ENCODE data around the gene CBLL1.

The CBLL1 gene, protein sequence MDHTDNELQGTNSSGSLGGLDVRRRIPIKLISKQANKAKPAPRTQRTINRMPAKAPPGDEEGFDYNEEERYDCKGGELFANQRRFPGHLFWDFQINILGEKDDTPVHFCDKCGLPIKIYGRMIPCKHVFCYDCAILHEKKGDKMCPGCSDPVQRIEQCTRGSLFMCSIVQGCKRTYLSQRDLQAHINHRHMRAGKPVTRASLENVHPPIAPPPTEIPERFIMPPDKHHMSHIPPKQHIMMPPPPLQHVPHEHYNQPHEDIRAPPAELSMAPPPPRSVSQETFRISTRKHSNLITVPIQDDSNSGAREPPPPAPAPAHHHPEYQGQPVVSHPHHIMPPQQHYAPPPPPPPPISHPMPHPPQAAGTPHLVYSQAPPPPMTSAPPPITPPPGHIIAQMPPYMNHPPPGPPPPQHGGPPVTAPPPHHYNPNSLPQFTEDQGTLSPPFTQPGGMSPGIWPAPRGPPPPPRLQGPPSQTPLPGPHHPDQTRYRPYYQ

DNA sequence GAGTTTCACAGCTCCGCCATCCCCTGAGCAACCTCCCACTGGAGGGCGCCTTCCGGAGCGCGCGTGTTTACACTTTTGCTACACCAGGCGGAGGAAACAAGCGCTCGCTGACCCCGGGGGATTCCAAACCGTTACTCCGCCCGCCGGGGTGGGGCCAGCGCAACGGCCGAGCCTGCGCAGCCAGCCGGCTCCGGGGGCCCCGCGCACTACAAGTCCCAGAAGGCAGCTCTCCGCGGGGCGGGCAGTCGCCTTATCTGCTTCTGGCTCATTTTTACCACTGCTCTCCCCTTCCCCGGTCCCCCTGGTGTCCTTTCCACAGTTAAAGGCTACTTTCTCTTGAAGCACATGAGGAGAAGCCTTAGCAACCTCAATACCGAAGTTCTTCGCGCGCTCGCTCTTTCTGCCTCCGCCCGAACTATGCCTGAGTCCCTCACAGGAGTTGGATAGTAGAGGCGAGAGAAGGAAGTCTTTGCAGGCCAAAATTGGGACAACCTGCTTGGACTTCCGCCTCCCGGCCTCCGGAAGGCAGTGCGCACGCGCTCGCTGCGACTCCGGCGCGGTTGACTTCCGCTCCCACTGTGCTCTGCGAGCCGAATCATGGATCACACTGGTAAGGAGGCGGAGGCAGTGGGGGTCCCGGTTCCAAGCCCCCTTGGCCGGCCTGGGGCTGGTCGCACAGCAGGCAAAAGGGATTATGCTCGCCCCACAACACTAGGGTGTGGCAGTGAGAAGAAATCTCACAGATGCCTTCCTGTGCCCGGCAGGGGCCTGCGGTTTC is at the start of gene CBLL1:
Gene CBLL1, plus strand, starts transcription at position 576 of the 778 bp plus-strand sequence. Its CDS starts 22 bp downstream, at position 598.
- DNase-seq = peak; percentile 97
- Histone ChIP-seq H3K4me3 (ENCODE audit: low read depth, low read length) (peak within 1 kb of the TSS; percentile 69), H3K9me3 (ENCODE audit: severe bottlenecking) (no peaks in the 10 kb centered on the region), H3K27ac (peak within 1 kb of the TSS; percentile 98), H3K27me3 (ENCODE audit: insufficient read depth, low read depth, severe bottlenecking) (no peaks in the 10 kb centered on the region), H3K36me3 (peaks cover 3% of the 10 kb centered on the region)
- TF ChIP-seq, protein P1, sequence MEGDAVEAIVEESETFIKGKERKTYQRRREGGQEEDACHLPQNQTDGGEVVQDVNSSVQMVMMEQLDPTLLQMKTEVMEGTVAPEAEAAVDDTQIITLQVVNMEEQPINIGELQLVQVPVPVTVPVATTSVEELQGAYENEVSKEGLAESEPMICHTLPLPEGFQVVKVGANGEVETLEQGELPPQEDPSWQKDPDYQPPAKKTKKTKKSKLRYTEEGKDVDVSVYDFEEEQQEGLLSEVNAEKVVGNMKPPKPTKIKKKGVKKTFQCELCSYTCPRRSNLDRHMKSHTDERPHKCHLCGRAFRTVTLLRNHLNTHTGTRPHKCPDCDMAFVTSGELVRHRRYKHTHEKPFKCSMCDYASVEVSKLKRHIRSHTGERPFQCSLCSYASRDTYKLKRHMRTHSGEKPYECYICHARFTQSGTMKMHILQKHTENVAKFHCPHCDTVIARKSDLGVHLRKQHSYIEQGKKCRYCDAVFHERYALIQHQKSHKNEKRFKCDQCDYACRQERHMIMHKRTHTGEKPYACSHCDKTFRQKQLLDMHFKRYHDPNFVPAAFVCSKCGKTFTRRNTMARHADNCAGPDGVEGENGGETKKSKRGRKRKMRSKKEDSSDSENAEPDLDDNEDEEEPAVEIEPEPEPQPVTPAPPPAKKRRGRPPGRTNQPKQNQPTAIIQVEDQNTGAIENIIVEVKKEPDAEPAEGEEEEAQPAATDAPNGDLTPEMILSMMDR (IDR thresholded peaks at IDR 0.05; ENCODE audit: low read depth, low read length) = peak; percentile 81

DNA sequence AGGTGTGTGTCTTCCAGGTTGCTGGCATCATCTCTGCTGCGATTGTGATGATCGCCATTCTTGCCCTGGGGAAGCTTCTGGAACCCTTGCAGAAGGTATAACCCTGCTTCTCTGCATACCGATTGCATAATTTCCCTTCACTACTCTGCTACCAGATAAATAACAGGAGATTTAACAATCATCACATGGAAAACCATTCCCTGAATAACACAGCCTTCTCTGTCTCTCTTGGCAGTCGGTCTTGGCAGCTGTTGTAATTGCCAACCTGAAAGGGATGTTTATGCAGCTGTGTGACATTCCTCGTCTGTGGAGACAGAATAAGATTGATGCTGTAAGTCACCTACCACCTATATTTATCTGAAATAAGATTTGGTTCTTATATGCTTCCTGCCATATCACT is 49.6 kb upstream of the CBLL1 start:
- no peak overlapping the region for H3K27ac ChIP-seq
- no peaks in the 10 kb centered on the region for H3K36me3 ChIP-seq
- TF ChIP-seq, protein P1 (IDR thresholded peaks at IDR 0.05; ENCODE audit: low read depth, low read length) = no peak
- no peaks in the 10 kb centered on the region for H3K9me3 ChIP-seq (ENCODE audit: severe bottlenecking)
- no peak overlapping the region for H3K4me3 ChIP-seq (ENCODE audit: low read depth, low read length)
- no peak for DNase-seq
- no peaks in the 10 kb centered on the region for H3K27me3 ChIP-seq (ENCODE audit: insufficient read depth, low read depth, severe bottlenecking)

DNA sequence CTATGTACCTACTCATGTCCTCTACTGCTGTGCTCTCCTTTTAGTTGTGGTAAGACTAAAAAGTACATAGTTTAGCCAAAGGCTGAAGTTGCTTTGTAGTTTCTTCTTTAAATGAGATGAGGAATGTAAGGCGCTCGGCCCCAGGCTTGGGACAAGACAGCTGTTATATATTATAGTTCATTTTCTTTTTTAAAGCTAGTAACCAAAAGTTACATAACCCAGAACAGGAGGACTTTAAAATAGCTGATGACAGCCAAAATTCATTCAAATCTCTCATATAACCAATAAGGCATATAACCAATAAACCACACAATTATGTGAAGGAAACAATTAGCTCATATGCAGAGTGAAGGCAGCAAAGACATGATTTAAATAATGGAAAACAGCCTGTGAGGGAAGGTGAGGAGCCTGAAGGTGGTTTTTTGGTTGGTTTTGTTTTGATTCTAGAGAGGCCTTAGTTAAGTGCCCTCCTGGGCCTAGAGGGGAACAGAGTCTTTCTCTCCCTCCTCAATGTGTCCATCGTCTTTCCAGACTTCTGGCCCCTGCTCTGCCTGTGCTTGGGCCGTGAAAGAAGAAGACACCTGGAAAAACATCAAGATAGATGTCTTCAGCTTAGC is 47.5 kb upstream of the CBLL1 start:
- Histone ChIP-seq H3K36me3 (no peaks in the 10 kb centered on the region), H3K4me3 (ENCODE audit: low read depth, low read length) (no peak overlapping the region), H3K27me3 (ENCODE audit: insufficient read depth, low read depth, severe bottlenecking) (no peaks in the 10 kb centered on the region), H3K27ac (no peak overlapping the region), H3K9me3 (ENCODE audit: severe bottlenecking) (no peaks in the 10 kb centered on the region)
- no peak for DNase-seq
- TF ChIP-seq, protein P1 (IDR thresholded peaks at IDR 0.05; ENCODE audit: low read depth, low read length) = no peak

DNA sequence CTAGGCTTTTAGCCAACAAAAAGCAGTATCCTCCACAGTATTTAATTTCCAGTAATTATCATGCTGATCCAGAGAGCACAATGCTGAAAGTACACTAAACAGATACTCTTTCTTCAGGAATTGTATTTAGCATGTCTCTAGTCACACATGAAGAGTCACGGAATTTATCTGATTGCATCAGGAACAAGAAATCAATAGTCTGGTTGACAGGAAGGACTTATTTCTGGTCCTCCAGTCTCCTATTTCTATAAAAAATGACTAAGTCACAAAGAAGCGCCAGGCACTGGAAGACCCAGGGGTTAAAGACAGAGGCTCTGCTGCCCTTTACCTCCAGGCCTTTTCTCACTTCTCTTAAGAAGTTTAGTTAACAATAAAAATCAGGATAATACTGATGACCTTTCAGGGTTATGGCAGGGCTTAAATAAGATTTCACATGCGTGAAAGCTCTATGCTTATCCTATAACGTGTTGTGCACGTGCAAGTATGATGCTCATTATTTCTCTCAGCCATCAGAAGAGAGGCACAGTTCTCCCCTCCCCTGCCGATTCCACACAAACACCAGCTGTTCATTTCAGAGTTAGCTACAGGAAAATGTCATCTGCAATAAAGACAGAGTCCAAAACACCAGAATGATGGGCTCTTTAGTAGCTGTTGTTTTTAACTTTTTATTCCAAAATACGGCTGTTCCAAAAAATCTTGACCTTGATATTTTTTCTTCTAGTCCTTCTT is 46.5 kb upstream of the CBLL1 start:
- no peak for DNase-seq

DNA sequence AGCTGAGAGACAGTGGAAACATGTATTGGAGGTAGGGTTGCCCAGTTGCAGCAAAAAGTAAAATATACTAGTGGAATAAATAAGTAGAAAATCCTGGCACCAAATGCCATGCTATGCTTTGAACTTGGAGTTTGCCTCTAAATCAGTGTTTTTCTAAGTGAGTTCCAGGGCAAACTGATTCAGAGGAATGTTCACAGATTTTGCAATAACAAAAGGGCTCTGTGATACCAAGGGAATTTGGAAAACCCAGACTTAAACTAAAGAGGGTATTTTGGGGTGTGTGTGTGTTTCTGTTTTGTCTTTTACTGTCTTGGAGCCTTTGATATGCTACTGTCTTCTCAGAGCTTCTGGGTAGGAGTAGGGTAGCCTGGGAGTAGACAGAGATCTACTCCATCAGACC is 43.4 kb upstream of the CBLL1 start:
- H3K9me3 ChIP-seq (ENCODE audit: severe bottlenecking) = no peaks in the 10 kb centered on the region
- TF ChIP-seq, protein P1 (IDR thresholded peaks at IDR 0.05; ENCODE audit: low read depth, low read length) = no peak
- no peak overlapping the region for H3K27ac ChIP-seq
- no peaks in the 10 kb centered on the region for H3K27me3 ChIP-seq (ENCODE audit: insufficient read depth, low read depth, severe bottlenecking)
- DNase-seq = no peak
- no peak overlapping the region for H3K4me3 ChIP-seq (ENCODE audit: low read depth, low read length)
- H3K36me3 ChIP-seq = no peaks in the 10 kb centered on the region

More for the DNA sequence above, 46.5 kb upstream of the CBLL1 start:
- TF ChIP-seq, protein P1 (IDR thresholded peaks at IDR 0.05; ENCODE audit: low read depth, low read length) = no peak
- no peaks in the 10 kb centered on the region for H3K27me3 ChIP-seq (ENCODE audit: insufficient read depth, low read depth, severe bottlenecking)
- H3K36me3 ChIP-seq = no peaks in the 10 kb centered on the region
- H3K9me3 ChIP-seq (ENCODE audit: severe bottlenecking) = no peaks in the 10 kb centered on the region
- no peak overlapping the region for H3K4me3 ChIP-seq (ENCODE audit: low read depth, low read length)
- H3K27ac ChIP-seq = no peak overlapping the region

Data from WERI-Rb-1 (cell line).